ENCODE results near the gene IER2. TPM values are rescaled to one million over a fixed set of nuclear protein-coding genes. Genes with fewer than 3 reads are reported as not detected.

The IER2 gene
- total RNA-seq, 4 donors from 2014 or later: 15.4 to 19.1 (median 16.7) TPM

- Histone ChIP-seq H3K4me3 (no peak overlapping the region), H3K27me3 (no peaks in the 10 kb centered on the region), H3K9me3 (no peaks in the 10 kb centered on the region), H3K4me1 (peaks cover 0 to 5% of the 10 kb centered on the region in 2 donors), H3K36me3 (no peaks in the 10 kb centered on the region), H3K27ac (no peak overlapping the region)
- in situ Hi-C loops (cut with MboI; ENCODE audit: low sequenced_read_pairs in 4 of 4) (no loop called here), intact Hi-C loops (cut with DNase I; ENCODE audit: low total_unique reads) (no loop called here)
- no peak for DNase-seq
- no peak for ATAC-seq
- TF ChIP-seq POLR2A (IDR thresholded peaks at IDR 0.05) (no peak), CTCF (IDR thresholded peaks at IDR 0.05 in 4 of 5, conservative IDR thresholded peaks at IDR 0.05 in 1 of 5) (no peak)
Measured at GRCh38 chr19:13127811-13128575, 22.2 kb upstream of the IER2 start.

DNA sequence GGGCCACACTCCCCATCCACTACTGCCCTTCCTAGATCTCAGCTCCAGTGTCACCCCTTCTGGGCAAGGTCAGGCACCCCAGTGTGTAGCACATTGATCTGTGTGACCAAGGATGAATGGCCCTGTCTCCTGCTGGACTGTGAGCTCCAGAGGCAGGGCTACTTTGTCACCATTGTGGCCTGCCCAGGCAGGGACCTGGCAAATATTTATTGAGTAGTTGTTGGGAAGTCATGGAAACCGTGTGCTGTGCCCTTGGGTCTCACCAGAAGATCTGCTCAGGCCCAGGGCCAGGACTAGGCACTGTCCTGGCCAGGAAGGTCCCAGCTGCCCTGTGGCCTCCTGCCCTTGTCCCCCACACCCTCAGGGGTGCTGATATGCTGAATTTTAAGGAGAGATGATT, 21.6 kb upstream of the IER2 start:
- no peaks in the 10 kb centered on the region for H3K36me3 ChIP-seq
- H3K9me3 ChIP-seq: no peaks in the 10 kb centered on the region
- peaks cover 0 to 5% of the 10 kb centered on the region in 2 donors for H3K4me1 ChIP-seq
- in situ Hi-C loops (cut with MboI; ENCODE audit: low sequenced_read_pairs in 4 of 4): no loop called here
- H3K4me3 ChIP-seq: no peak overlapping the region
- ATAC-seq (no peak), DNase-seq (no peak)
- intact Hi-C loops (cut with DNase I; ENCODE audit: low total_unique reads): no loop called here
- H3K27me3 ChIP-seq: no peaks in the 10 kb centered on the region
- TF ChIP-seq CTCF (IDR thresholded peaks at IDR 0.05 in 4 of 5, conservative IDR thresholded peaks at IDR 0.05 in 1 of 5): no peak
- TF ChIP-seq POLR2A (IDR thresholded peaks at IDR 0.05): no peak
- H3K27ac ChIP-seq: no peak overlapping the region

DNA sequence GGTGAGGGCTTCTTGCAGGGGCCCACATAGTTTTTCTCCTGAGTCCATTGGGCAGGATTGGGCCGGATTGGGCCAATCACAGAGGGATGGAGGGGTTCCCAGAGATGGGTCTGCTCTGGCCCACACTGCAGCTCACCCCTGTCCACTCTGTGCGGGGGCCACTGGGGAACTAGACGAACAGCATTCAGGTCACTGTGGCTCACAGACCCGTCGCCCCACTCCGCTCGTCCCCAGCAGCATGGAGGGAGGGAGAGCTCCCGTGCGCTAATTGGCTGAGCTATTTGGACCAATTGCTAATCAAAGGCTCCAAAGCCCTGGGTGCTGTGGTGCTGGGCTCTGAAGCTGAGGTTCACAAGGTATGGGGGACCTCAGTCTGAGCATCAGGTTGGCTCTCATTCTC, 20.8 kb upstream of the IER2 start:
- peaks cover 0 to 10% of the 10 kb centered on the region in 2 donors for H3K4me1 ChIP-seq
- H3K27me3 ChIP-seq: no peaks in the 10 kb centered on the region
- H3K4me3 ChIP-seq: no peak overlapping the region
- no peak for DNase-seq
- intact Hi-C loops (cut with DNase I; ENCODE audit: low total_unique reads) (no loop called here), in situ Hi-C loops (cut with MboI; ENCODE audit: low sequenced_read_pairs in 4 of 4) (no loop called here)
- H3K36me3 ChIP-seq: no peaks in the 10 kb centered on the region
- no peak overlapping the region for H3K27ac ChIP-seq
- TF ChIP-seq CTCF (IDR thresholded peaks at IDR 0.05 in 4 of 5, conservative IDR thresholded peaks at IDR 0.05 in 1 of 5) (no peak), POLR2A (IDR thresholded peaks at IDR 0.05) (no peak)
- no peak for ATAC-seq
- H3K9me3 ChIP-seq: no peaks in the 10 kb centered on the region

DNA sequence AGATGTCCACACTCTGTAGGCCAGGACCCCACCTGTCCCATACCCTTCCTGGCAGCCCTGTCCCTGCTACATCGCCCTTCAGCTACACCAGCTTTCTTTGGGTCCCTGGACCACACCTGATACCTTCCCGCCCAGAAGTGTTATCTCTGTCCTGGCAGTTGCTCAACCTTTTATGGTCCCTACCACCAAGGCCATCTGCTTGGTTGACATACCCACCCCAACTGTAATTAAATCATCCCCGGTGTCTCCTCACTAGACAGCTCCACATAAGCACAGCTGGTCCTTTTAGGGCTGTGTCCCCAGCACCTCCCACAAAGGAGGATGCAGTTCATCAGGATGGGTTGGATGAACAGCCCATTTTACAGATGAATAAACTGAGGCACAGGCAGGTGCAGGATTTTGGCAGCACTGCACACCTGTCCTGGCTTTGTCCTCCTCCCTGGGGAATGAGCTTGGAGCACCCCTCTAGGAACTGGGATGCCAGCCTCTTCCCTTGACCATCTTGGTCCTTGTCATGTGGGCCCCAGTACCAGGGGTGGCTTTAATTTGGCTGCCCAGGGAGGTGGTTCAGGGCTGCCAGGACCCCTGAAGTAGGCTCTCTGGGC, 19.2 kb upstream of the IER2 start:
- Histone ChIP-seq H3K36me3 (peaks cover 0 to 8% of the 10 kb centered on the region in 2 donors), H3K4me3 (no peak overlapping the region), H3K27me3 (no peaks in the 10 kb centered on the region), H3K27ac (no peak overlapping the region), H3K9me3 (no peaks in the 10 kb centered on the region), H3K4me1 (peaks cover 0 to 19% of the 10 kb centered on the region in 2 donors)
- intact Hi-C loops (cut with DNase I; ENCODE audit: low total_unique reads): no loop called here
- in situ Hi-C loops (cut with MboI; ENCODE audit: low sequenced_read_pairs in 4 of 4): no loop called here
- no peak for ATAC-seq
- TF ChIP-seq CTCF (IDR thresholded peaks at IDR 0.05 in 4 of 5, conservative IDR thresholded peaks at IDR 0.05 in 1 of 5) (no peak), POLR2A (IDR thresholded peaks at IDR 0.05) (no peak)
- no peak for DNase-seq
